Ascending aorta (tissue), 2 donors: ENCODE measurements around the gene CHRNB2. TPM values are rescaled to one million over a fixed set of nuclear protein-coding genes. Genes with fewer than 3 reads are reported as not detected.
A peak's percentile ranks its signal among the peaks of the same experiment; 100 is the strongest.

Experiments used
- DNase-seq, 2 donors: peaks; one replicate each; pipeline ENCODE4 v3.0.0-alpha.2; 2019; ENCODE audit warnings: low spot score in 2 of 2
- H3K27ac ChIP-seq, 2 donors: fragments of 200-600 bp; sonication (generic); one replicate each; pipeline ENCODE4 v1.5.1; 2016 to 2017; ENCODE audit warnings: mild to moderate bottlenecking in 1 of 2
- H3K27me3 ChIP-seq: fragments of 200-600 bp; sonication (generic); one replicate; pipeline ENCODE4 v1.5.1; 2017
- H3K36me3 ChIP-seq, 2 donors: fragments of 200-600 bp; sonication (generic); one replicate each; pipeline ENCODE4 v1.5.1; 2016
- H3K4me1 ChIP-seq, 2 donors: fragments of 200-600 bp; sonication (generic); one replicate each; pipeline ENCODE4 v1.5.1; 2016 to 2017; ENCODE audit warnings: mild to moderate bottlenecking in 1 of 2
- H3K4me3 ChIP-seq, 2 donors: fragments of 200-600 bp; sonication (generic); one replicate each; pipeline ENCODE4 v1.5.1; 2016 to 2017; ENCODE audit warnings: mild to moderate bottlenecking in 1 of 2
- H3K9me3 ChIP-seq, 2 donors: fragments of 200-600 bp; sonication (generic); one replicate each; pipeline ENCODE4 v1.5.1; 2016
- CTCF ChIP-seq, 3 experiments: fragments of 200-600 bp in 2 of 3; fragments of 450-650 bp in 1 of 3; sonication (generic) in 2 of 3; IDR thresholded peaks; one replicate each; pipeline ENCODE4 v1.5.1; 2016 to 2019; ENCODE audit warnings: antibody characterized with exemption in 3 of 3, mild to moderate bottlenecking in 1 of 3, moderate library complexity in 1 of 3
- intact Hi-C: fragments of 100-400 bp; cut with DNase I; formaldehyde crosslinking; loops from one replicate; pipeline ENCODE4 v1.15.1; 2023
- total RNA-seq: library from RNA; depleted of rRNA; stranded (reverse); fragments of >200 nt; gene quantifications from one replicate; pipeline ENCODE4 v1.1.0, GENCODE V29; 2016

CHRNB2 gene
- total RNA-seq: not detected

- intact Hi-C loops: no loop called here
- Histone ChIP-seq H3K9me3 (no peaks in the 10 kb centered on the region), H3K27me3 (peaks cover 4% of the 10 kb centered on the region), H3K4me3 (peak within 1 kb of the TSS in 1 of 2 donors; percentile 12), H3K4me1 (peaks cover 0 to 5% of the 10 kb centered on the region in 2 donors), H3K36me3 (no peaks in the 10 kb centered on the region), H3K27ac (no peak within 1 kb of the TSS)
- no peak for DNase-seq
- no peak for TF ChIP-seq CTCF (IDR thresholded peaks at IDR 0.05)
Observed at GRCh38 chr1:154567386-154568156, at the start of gene CHRNB2. CHRNB2 (plus strand) TSS chr1:154567778; CDS start chr1:154568045, 267 bp downstream.

GRCh38 chr1:154519591-154519991 lies 48.0 kb upstream of the CHRNB2 start:
- Histone ChIP-seq H3K36me3 (no peaks in the 10 kb centered on the region), H3K9me3 (no peaks in the 10 kb centered on the region), H3K27me3 (no peaks in the 10 kb centered on the region), H3K4me1 (no peaks in the 10 kb centered on the region), H3K4me3 (no peak overlapping the region), H3K27ac (no peak overlapping the region)
- intact Hi-C loops: no loop called here
- no peak for TF ChIP-seq CTCF (IDR thresholded peaks at IDR 0.05)
- no peak for DNase-seq

- no peak for TF ChIP-seq CTCF (IDR thresholded peaks at IDR 0.05)
- intact Hi-C loops: no loop called here
- no peaks in the 10 kb centered on the region for H3K36me3 ChIP-seq
- H3K4me1 ChIP-seq: no peaks in the 10 kb centered on the region
- H3K27me3 ChIP-seq: no peaks in the 10 kb centered on the region
- H3K9me3 ChIP-seq: no peaks in the 10 kb centered on the region
- no peak overlapping the region for H3K27ac ChIP-seq
- no peak overlapping the region for H3K4me3 ChIP-seq
- DNase-seq: no peak
Observed at GRCh38 chr1:154520333-154520732, 47.2 kb upstream of the CHRNB2 start.

- H3K27me3 ChIP-seq: no peaks in the 10 kb centered on the region
- H3K27ac ChIP-seq: no peak overlapping the region
- intact Hi-C loops: no loop called here
- no peak for TF ChIP-seq CTCF (IDR thresholded peaks at IDR 0.05)
- no peaks in the 10 kb centered on the region for H3K9me3 ChIP-seq
- DNase-seq: no peak
- no peak overlapping the region for H3K4me3 ChIP-seq
- no peaks in the 10 kb centered on the region for H3K36me3 ChIP-seq
- no peaks in the 10 kb centered on the region for H3K4me1 ChIP-seq
Observed at GRCh38 chr1:154521695-154522094, 45.9 kb upstream of the CHRNB2 start.

GRCh38 chr1:154524881-154525280 lies 42.7 kb upstream of the CHRNB2 start:
- no peaks in the 10 kb centered on the region for H3K27me3 ChIP-seq
- H3K4me3 ChIP-seq: no peak overlapping the region
- no peaks in the 10 kb centered on the region for H3K36me3 ChIP-seq
- no peak for TF ChIP-seq CTCF (IDR thresholded peaks at IDR 0.05)
- no peak for DNase-seq
- no peaks in the 10 kb centered on the region for H3K4me1 ChIP-seq
- no peak overlapping the region for H3K27ac ChIP-seq
- H3K9me3 ChIP-seq: no peaks in the 10 kb centered on the region
- intact Hi-C loops: no loop called here
